Activated naive CD4-positive, alpha-beta T cell treated with anti-CD3 and anti-CD28 coated beads, Interleukin-2, amount 10 ng/mL, durations not matched to agents 7 days and 5 days (primary cell): ENCODE data around the gene FBF1.

Experiments used
- CTCF ChIA-PET: fragments of 350-600 bp; sonication (Branson Sonifier 250); formaldehyde crosslinking; loops from one replicate; lab custom pipeline; 2021; ENCODE audit warnings: antibody characterized with exemption; lab: Charles Lee
- DNase-seq: peaks from one replicate; pipeline ENCODE4 v3.0.0-alpha.2; 2020
- H3K27ac Mint-ChIP-seq: one replicate; pipeline ENCODE4 v1.8.0; 2021; ENCODE audit warnings: mild to moderate bottlenecking, moderate library complexity, mixed read lengths
- H3K27me3 Mint-ChIP-seq: one replicate; pipeline ENCODE4 v1.8.0; 2021; ENCODE audit warnings: mild to moderate bottlenecking, mixed read lengths
- H3K36me3 Mint-ChIP-seq: one replicate; pipeline ENCODE4 v1.8.0; 2021; ENCODE audit warnings: mixed read lengths
- H3K4me1 Mint-ChIP-seq: one replicate; pipeline ENCODE4 v1.8.0; 2021; ENCODE audit warnings: mixed read lengths
- H3K4me3 Mint-ChIP-seq: one replicate; pipeline ENCODE4 v1.8.0; 2021; ENCODE audit warnings: mild to moderate bottlenecking, moderate library complexity, mixed read lengths
- H3K9me3 Mint-ChIP-seq: one replicate; pipeline ENCODE4 v1.8.0; 2021; ENCODE audit warnings: mixed read lengths

FBF1 gene

GRCh38 chr17:75899767-75900468 lies 40.9 kb downstream of the FBF1 start:
- Mint-ChIP-seq H3K9me3 (no peaks in the 10 kb centered on the region), H3K27me3 (no peaks in the 10 kb centered on the region), H3K4me3 (no peak overlapping the region), H3K4me1 (peaks cover 27% of the 10 kb centered on the region), H3K36me3 (peaks cover 17% of the 10 kb centered on the region), H3K27ac (no peak overlapping the region)
- DNase-seq: no peak
- CTCF ChIA-PET: interaction anchor here (0.9 to 5.7 kb wide), 2 partner anchors 22 to 52 kb away, joined by 3 to 56 read pairs; partner anchors contain the start of gene TRIM47

DNA sequence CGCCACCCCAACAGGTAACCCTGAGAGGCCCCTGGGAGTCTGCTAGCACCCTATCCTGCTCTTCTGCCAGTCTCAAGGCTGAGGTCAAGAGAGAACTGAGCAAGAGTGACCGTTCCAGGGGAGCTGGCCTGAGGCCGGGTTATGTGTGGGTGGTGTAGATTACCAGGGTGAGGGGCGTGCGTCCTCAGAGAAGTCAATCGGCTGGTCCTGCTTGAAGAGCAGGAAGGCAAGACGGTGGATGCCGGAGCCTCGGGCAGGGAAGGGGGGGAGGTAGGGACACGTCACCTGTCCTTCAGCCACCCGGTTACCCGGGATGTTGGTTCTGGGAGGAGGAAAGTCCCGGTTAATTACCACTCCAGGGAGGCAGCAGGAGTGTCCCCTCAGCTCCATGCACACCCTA lies 41.5 kb downstream of the FBF1 start:
- Mint-ChIP-seq H3K4me3 (no peak overlapping the region), H3K27ac (no peak overlapping the region), H3K4me1 (peaks cover 29% of the 10 kb centered on the region), H3K27me3 (no peaks in the 10 kb centered on the region), H3K36me3 (peaks cover 17% of the 10 kb centered on the region), H3K9me3 (no peaks in the 10 kb centered on the region)
- no peak for DNase-seq
- CTCF ChIA-PET: interaction anchor here (0.9 to 5.7 kb wide), 2 partner anchors 21 to 51 kb away, joined by 3 to 56 read pairs; partner anchors contain the start of gene TRIM47

DNA sequence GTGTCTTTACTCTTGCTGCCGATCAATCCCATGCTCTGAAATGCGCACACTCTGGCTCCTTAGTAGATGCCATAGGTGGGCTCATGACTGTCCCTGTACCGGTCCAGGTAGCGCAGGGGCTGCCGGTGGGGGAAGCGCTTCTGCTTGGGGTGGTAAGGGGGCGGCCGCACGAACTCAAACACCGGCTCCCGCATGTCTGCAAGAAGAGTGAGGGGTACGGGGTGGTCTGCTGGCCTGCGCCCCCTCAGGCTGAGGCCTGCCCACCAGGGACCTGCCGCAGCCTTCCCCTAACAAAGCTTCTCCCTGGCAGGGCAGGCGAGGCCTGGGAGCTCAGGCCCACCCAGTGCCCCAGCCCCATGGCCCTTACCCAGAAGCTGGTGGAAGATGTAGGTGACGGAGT lies 42.1 kb downstream of the FBF1 start:
- Mint-ChIP-seq H3K9me3 (no peaks in the 10 kb centered on the region), H3K4me3 (no peak overlapping the region), H3K27me3 (no peaks in the 10 kb centered on the region), H3K4me1 (peaks cover 31% of the 10 kb centered on the region), H3K36me3 (peaks cover 17% of the 10 kb centered on the region), H3K27ac (no peak overlapping the region)
- CTCF ChIA-PET: interaction anchor here (0.9 to 5.7 kb wide), 2 partner anchors 21 to 51 kb away, joined by 3 to 56 read pairs; partner anchors contain the start of gene TRIM47
- DNase-seq: no peak

GRCh38 chr17:75898065-75898464 lies 42.8 kb downstream of the FBF1 start:
- no peaks in the 10 kb centered on the region for H3K27me3 Mint-ChIP-seq
- H3K9me3 Mint-ChIP-seq: no peaks in the 10 kb centered on the region
- peaks cover 17% of the 10 kb centered on the region for H3K36me3 Mint-ChIP-seq
- no peak for DNase-seq
- H3K4me1 Mint-ChIP-seq: peaks cover 29% of the 10 kb centered on the region
- CTCF ChIA-PET: interaction anchor here (0.8 to 5.7 kb wide), 4 partner anchors 20 to 144 kb away, joined by 3 to 56 read pairs (median 20); partner anchors contain the start of genes TRIM47 and WBP2
- peak overlapping the region; percentile 66 for H3K4me3 Mint-ChIP-seq
- peak overlapping the region; percentile 86 for H3K27ac Mint-ChIP-seq

DNA sequence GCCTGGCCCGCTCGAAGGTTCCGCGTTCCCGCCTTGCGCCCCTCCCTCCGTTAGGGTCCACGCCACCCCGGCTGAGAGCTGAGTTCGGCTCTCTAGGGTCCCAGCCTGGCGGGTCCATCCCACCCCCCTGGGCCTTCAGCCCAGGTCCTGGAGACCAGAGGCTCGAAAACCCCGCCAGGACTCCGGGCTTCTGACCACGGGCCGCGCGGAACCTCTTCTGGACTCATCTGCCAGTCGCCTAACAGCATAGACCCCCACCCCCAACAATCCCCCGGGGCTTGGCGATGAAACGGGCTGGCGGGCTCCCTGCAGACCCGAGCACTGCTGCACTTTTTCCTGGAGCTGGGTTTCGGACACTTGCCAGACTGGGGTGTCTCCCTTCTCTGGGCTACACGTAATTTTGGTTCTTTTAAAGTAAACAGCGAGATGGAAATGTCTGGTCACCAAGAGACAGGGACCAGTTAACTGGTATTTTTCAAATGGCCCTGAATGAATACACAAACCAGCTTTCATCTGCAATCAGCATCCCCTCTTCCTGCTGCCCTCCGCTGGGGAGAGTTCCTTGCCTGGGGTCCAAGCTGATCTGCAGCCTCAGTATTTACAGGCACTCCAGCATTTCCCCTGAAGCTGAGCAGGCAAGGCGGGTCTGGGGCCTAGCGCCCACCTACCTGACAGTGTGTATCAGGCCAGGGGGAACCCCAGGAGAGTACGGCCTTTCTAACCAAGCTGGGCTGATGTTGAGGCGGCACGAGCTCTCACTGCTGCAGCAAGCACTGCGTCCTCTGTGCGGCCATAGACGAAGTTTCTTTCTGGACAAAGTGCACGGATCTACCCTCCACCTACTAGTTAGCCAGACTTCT lies 43.5 kb downstream of the FBF1 start:
- Mint-ChIP-seq H3K27me3 (no peaks in the 10 kb centered on the region), H3K36me3 (peaks cover 17% of the 10 kb centered on the region), H3K9me3 (no peaks in the 10 kb centered on the region), H3K4me3 (peak overlapping the region; percentile 66), H3K4me1 (peaks cover 26% of the 10 kb centered on the region), H3K27ac (peak overlapping the region; percentile 86)
- DNase-seq: no peak
- CTCF ChIA-PET: interaction anchor here (0.8 to 5.7 kb wide), 8 partner anchors 19 to 144 kb away, joined by 3 to 56 read pairs (median 8); partner anchors contain the start of genes TRIM47 and WBP2

DNA sequence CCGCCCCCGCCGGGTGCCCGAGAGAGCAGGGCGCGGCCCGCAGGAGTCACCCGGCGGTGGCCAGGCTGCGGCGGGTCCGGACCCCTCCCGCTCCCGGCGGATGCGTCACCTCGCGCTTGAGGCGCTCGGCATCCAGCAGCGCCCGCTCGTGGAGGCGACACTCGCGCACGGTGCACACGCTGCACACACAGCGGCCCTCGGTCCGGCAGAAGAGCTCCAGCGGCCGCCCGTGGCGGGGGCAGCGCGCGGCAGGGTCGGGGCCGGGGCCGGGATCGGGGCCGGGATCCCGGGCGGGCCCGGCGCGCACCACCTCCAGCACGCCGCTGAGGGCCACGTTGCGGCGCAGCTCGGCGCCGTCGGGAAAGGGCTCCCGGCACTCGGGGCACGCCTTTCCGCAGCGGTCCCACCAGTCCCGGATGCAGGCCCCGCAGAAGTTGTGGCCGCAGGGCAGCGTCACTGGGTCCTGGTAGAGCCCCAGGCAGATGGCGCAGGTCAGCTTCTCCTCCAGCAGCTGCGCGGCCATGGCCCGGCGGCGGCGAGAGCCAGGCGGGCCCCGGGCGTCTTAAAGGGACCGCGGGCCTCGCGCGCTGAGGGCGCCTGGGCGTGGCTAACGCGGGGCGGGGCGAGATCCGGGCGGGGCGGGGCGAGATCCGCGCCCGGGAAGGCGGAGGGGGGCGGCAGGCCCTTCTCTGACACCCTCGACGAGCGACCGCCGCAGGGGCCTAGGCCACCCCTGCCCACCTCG lies 44.3 kb downstream of the FBF1 start, which contains the start of gene TRIM65:
TRIM65 (minus strand) TSS at position 537 of the 745 bp plus-strand sequence; CDS start at position 523, 14 bp downstream.
- H3K36me3 Mint-ChIP-seq: peaks cover 17% of the 10 kb centered on the region
- peaks cover 26% of the 10 kb centered on the region for H3K4me1 Mint-ChIP-seq
- no peaks in the 10 kb centered on the region for H3K27me3 Mint-ChIP-seq
- no peaks in the 10 kb centered on the region for H3K9me3 Mint-ChIP-seq
- DNase-seq: peak; percentile 84
- H3K27ac Mint-ChIP-seq: peak within 1 kb of the TSS; percentile 89
- CTCF ChIA-PET: interaction anchor here (0.7 to 5.7 kb wide), 15 partner anchors 9 to 143 kb away, joined by 3 to 56 read pairs (median 3); partner anchors contain the start of genes TRIM47 and WBP2
- peak within 1 kb of the TSS; percentile 81 for H3K4me3 Mint-ChIP-seq

DNA sequence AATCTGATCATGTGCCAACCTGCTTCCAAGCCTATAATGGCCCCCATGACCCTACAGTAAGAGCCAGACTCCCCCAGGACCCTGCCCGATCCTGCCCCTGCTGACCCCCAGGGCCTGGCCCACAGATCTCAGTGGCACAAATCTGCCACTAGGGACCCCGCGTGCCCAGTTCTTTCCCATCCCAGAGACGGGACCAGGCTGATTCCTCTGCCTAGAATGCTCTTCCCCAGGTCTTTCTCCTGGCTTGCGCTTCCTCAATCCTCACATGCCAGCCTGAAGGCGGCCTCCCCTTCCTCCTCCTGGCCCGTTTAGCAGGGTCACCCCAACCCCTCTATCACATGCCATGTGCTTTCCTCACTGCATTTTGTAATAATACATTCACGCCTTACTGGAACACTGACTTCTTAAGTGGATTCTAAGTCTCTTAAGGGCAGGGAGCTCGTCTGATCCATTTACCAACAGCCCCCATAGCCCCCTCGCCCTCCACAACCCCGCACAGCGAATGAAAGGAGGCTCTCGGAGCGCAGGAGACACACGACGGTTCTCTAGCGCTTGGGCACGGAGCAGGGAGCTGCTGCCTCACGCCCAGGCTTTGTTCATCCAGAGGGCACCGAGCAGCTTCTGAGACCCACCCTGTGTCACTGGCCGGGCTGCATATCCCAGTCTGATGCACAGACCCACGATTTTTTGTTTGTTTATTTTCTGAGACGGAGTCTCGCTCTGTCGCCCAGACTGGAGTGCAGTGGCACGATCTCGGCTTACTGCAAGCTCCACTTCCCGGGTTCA lies 45.3 kb downstream of the FBF1 start:
- H3K4me3 Mint-ChIP-seq: peak overlapping the region; percentile 81
- no peaks in the 10 kb centered on the region for H3K27me3 Mint-ChIP-seq

DNA sequence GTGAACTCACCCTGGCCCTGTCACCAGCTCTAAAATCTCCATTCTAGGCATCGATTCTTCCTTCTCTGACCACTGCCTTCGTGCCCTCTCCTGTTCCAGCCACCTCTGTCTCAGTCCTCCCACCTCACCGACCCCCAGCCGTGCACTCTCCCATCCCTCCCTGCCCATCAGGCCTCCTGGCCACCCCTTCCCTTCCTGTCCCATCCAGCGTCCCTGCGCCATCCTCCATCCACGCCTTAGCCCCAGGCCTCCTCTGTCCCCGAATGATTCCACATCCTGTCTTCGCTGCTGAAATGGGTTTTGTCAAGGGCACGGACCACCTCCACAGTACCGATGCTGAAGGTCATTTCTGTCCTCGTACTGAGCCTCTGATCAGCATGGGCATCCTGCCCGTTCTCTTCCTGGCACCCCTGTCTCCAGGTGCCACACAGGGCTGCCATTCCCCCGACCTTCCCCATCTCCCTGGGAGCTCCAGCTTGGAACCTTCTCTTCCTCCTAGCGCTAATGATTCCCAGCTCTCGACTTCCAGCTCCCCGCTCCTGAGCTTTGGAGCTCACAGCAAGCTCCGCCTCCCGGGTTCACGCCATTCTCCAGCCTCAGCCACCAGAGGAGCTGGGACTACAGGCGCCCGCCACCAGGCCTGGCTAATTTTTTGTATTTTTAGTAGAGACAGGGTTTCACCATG lies 46.7 kb downstream of the FBF1 start:
- peak overlapping the region; percentile 28 for H3K27ac Mint-ChIP-seq
- no peak for DNase-seq
- H3K4me1 Mint-ChIP-seq: peaks cover 26% of the 10 kb centered on the region
- H3K27me3 Mint-ChIP-seq: no peaks in the 10 kb centered on the region
- H3K9me3 Mint-ChIP-seq: no peaks in the 10 kb centered on the region
- H3K36me3 Mint-ChIP-seq: peaks cover 22% of the 10 kb centered on the region
- peak overlapping the region; percentile 19 for H3K4me3 Mint-ChIP-seq
- CTCF ChIA-PET: interaction anchor here (1.1 to 3.9 kb wide), 4 partner anchors 32 to 261 kb away, joined by 3 to 30 read pairs (median 4); partner anchors contain the start of gene SMIM5

More for the DNA sequence above, 45.3 kb downstream of the FBF1 start:
- Mint-ChIP-seq H3K9me3 (no peaks in the 10 kb centered on the region), H3K36me3 (peaks cover 17% of the 10 kb centered on the region), H3K27ac (peak overlapping the region; percentile 89), H3K4me1 (peaks cover 26% of the 10 kb centered on the region)
- DNase-seq: no peak
- CTCF ChIA-PET: interaction anchor here (0.5 to 5.7 kb wide), 17 partner anchors 8 to 199 kb away, joined by 3 to 56 read pairs (median 3); partner anchors contain the start of genes TRIM47, UNC13D and WBP2

DNA sequence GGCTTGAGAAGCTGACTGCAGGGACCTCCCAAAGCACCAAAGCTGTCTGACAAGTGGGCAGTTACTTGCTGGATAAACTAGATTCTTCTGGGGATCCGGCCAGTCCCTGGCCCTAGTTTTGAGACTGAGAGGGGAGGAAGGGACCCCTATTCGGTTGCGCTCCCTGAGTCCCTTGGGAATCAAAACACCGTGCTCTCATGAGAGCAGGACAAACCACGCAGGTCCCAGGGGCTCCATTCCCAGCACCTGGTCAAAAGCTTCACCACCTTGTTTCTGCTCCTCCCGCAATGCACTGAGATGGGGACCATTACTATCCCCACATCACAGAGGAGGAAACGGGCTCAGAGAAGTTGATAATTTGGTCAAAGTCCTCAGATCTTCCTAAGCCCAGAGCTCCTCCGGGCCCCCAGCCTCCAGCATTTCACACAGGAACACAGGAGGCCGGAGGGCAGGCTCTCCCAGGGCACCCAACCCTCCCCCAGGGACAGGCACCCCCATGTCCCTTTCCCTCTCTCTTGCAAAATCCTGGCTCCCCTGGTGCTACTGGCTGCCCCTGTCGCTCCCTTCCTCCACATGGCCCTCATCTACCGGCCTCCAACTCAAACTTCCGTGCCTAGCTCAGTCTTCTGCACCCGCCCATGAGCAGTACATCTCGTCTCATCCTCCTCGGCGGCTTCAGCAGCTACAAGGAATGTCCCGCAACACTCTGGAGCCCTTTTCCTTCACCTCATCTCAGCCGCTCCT lies 47.4 kb downstream of the FBF1 start:
- CTCF ChIA-PET: interaction anchor here (1.1 kb wide), 3 partner anchors 31 to 260 kb away, joined by 3 to 4 read pairs (median 3); partner anchors contain the start of gene SMIM5
- no peaks in the 10 kb centered on the region for H3K9me3 Mint-ChIP-seq
- no peak overlapping the region for H3K4me3 Mint-ChIP-seq
- H3K27ac Mint-ChIP-seq: peak overlapping the region; percentile 28
- no peak for DNase-seq
- H3K27me3 Mint-ChIP-seq: no peaks in the 10 kb centered on the region
- peaks cover 26% of the 10 kb centered on the region for H3K4me1 Mint-ChIP-seq
- peaks cover 18% of the 10 kb centered on the region for H3K36me3 Mint-ChIP-seq

DNA sequence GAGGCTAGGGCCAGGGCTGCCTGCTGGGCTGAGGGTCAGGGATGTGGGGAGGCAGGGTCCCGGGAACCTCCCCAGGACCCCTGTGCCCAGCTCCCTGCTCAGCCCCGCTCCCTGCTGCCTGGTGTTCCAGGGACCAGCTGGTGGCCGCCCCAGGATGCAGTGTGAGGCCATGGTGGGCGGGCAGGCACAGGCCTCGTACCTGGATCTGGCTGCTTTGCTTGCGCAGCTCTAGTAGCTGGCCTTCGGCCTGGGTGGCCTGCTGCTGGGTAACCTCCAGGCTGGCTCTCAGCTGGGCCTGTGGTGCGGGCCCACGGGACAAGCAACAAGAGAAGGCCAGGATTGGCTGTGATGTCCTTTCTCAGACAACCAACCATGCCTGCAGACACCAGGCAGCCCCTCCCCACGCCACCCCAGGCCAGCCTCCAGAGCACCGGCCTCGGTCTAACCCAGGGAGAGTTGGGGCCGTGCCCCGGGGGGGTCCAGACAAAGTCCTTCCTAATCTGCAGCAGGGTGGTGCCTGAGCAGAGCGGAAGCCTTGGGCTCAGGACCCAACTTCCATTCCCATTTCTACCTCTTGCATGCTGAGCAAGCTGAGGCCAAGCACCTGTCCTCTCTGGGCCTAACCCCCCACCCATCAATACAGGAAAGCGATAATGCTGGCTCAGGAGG lies 48.2 kb downstream of the FBF1 start:
- CTCF ChIA-PET: interaction anchor here (1.1 kb wide), 2 partner anchors 31 to 259 kb away, joined by 3 to 4 read pairs; partner anchors contain the start of gene SMIM5
- Mint-ChIP-seq H3K4me1 (peaks cover 26% of the 10 kb centered on the region), H3K27ac (no peak overlapping the region), H3K36me3 (peaks cover 18% of the 10 kb centered on the region), H3K27me3 (no peaks in the 10 kb centered on the region), H3K9me3 (no peaks in the 10 kb centered on the region), H3K4me3 (no peak overlapping the region)
- DNase-seq: no peak
